HFFc6 (cell line): Measurements from ENCODE around the gene ARHGEF9. TPM values are rescaled to one million over a fixed set of nuclear protein-coding genes. Genes with fewer than 3 reads are reported as not detected.

Experiments
- DNase-seq: peaks from one replicate; pipeline ENCODE4 v3.0.0-alpha.2; 2018
- H3K27ac Mint-ChIP-seq: 2 replicates; pipeline ENCODE4 v1.8.0; 2020; ENCODE audit warnings: mild to moderate bottlenecking, mixed read lengths
- H3K27me3 Mint-ChIP-seq: 2 replicates; pipeline ENCODE4 v1.8.0; 2021; ENCODE audit warnings: mild to moderate bottlenecking, moderate library complexity, mixed read lengths; ENCODE audit not compliant: insufficient read depth
- H3K36me3 Mint-ChIP-seq: 2 replicates; pipeline ENCODE4 v1.8.0; 2021; ENCODE audit warnings: low read depth, mixed read lengths
- H3K4me1 Mint-ChIP-seq: 2 replicates; pipeline ENCODE4 v1.8.0; 2020; ENCODE audit warnings: low read depth, mixed read lengths
- H3K4me3 Mint-ChIP-seq: 2 replicates; pipeline ENCODE4 v1.8.0; 2020; ENCODE audit warnings: mild to moderate bottlenecking, moderate library complexity, mixed read lengths
- H3K9me3 Mint-ChIP-seq: 2 replicates; pipeline ENCODE4 v1.8.0; 2020; ENCODE audit warnings: mild to moderate bottlenecking, mixed read lengths
- total RNA-seq, 6 experiments: library from RNA; stranded (reverse); fragmentation: NEBNext Ultra II Directional; extraction: Animal tissue kit (Norgen Biotek cat#: 25700); gene quantifications; 2 replicates in 1 of 6; 3 replicates in 5 of 6; pipeline ENCODE4 v1.2.3, GENCODE V29; 2021
- TF ChIP-seq, protein P1 (sequence below): fragments of 200-600 bp; sonication (generic); IDR thresholded peaks from 2 replicates; pipeline ENCODE4 v1.5.0; 2021; ENCODE audit warnings: antibody characterized with exemption, mild to moderate bottlenecking

The ARHGEF9 gene
- total RNA-seq, 6 experiments from 2014 or later: 18.8 to 23.0 (median 20.2) TPM

DNA sequence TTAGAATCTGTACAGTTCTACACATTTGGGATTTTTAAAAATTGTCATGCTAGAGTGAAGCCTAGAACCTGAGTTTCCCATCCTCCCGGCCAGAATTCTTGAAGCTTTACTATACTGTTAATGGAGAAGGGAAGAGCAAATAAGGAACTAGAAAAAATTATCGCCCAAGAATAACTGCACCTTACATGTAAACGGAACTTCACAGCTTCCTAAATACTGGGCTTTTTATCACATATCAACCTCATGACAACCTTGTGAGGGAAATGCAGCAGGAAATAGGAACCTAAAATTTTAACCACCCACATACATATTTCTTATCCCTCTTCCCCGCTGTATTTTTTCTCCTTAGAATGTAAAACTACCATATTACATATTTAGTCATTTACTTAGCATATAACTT lies 19.3 kb downstream of the ARHGEF9 start:
- no peak overlapping the region; the same call in 1 of the 2 replicates for H3K27ac Mint-ChIP-seq
- no peak overlapping the region for H3K4me3 Mint-ChIP-seq
- H3K36me3 Mint-ChIP-seq: peaks cover 8% of the 10 kb centered on the region; the same call in 1 of the 2 replicates
- peaks cover 22% of the 10 kb centered on the region for H3K4me1 Mint-ChIP-seq
- TF ChIP-seq, protein P1, sequence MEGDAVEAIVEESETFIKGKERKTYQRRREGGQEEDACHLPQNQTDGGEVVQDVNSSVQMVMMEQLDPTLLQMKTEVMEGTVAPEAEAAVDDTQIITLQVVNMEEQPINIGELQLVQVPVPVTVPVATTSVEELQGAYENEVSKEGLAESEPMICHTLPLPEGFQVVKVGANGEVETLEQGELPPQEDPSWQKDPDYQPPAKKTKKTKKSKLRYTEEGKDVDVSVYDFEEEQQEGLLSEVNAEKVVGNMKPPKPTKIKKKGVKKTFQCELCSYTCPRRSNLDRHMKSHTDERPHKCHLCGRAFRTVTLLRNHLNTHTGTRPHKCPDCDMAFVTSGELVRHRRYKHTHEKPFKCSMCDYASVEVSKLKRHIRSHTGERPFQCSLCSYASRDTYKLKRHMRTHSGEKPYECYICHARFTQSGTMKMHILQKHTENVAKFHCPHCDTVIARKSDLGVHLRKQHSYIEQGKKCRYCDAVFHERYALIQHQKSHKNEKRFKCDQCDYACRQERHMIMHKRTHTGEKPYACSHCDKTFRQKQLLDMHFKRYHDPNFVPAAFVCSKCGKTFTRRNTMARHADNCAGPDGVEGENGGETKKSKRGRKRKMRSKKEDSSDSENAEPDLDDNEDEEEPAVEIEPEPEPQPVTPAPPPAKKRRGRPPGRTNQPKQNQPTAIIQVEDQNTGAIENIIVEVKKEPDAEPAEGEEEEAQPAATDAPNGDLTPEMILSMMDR: no peak
- H3K27me3 Mint-ChIP-seq: no peaks in the 10 kb centered on the region; the same call in 1 of the 2 replicates
- no peak for DNase-seq
- H3K9me3 Mint-ChIP-seq: peaks cover 11% of the 10 kb centered on the region

- H3K36me3 Mint-ChIP-seq: peaks cover 8% of the 10 kb centered on the region; the same call in 1 of the 2 replicates
- H3K4me3 Mint-ChIP-seq: peak overlapping the region; percentile 41
- TF ChIP-seq, protein P1: no peak
- DNase-seq: peak; percentile 2
- H3K27me3 Mint-ChIP-seq: no peaks in the 10 kb centered on the region
- H3K4me1 Mint-ChIP-seq: peaks cover 19% of the 10 kb centered on the region
- peaks cover 9% of the 10 kb centered on the region for H3K9me3 Mint-ChIP-seq
- peak overlapping the region; percentile 65 for H3K27ac Mint-ChIP-seq
These were observed 20.1 kb downstream of the ARHGEF9 start for GRCh38 chrX:63764946-63765345.

DNA sequence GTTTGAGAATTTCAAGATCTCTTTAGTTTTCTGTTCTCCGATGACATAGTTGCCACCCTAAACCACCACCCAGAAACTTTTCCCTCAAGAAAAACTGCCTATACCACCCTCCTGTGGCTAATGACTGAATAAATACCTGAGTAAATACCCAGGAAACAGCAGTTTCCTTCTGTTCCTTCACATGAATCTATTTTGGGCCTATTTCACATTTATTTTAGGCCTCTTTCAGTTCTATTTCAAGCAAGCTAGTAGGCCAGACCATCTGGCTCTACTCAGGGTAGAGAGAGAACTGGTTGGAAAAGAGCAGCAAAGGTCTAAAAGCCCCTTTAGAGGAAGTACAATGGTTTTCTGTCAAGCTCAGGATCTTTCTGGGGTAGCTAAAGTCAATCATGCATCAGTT lies 23.4 kb downstream of the ARHGEF9 start:
- H3K4me3 Mint-ChIP-seq: no peak overlapping the region
- H3K4me1 Mint-ChIP-seq: peaks cover 19% of the 10 kb centered on the region
- TF ChIP-seq, protein P1: no peak
- H3K9me3 Mint-ChIP-seq: no peaks in the 10 kb centered on the region; the same call in 1 of the 2 replicates
- no peak for DNase-seq
- no peaks in the 10 kb centered on the region for H3K36me3 Mint-ChIP-seq
- H3K27me3 Mint-ChIP-seq: peaks cover 4% of the 10 kb centered on the region
- no peak overlapping the region for H3K27ac Mint-ChIP-seq

GRCh38 chrX:63758011-63758410 lies 27.0 kb downstream of the ARHGEF9 start:
- H3K4me3 Mint-ChIP-seq: no peak overlapping the region
- TF ChIP-seq, protein P1: no peak

DNA sequence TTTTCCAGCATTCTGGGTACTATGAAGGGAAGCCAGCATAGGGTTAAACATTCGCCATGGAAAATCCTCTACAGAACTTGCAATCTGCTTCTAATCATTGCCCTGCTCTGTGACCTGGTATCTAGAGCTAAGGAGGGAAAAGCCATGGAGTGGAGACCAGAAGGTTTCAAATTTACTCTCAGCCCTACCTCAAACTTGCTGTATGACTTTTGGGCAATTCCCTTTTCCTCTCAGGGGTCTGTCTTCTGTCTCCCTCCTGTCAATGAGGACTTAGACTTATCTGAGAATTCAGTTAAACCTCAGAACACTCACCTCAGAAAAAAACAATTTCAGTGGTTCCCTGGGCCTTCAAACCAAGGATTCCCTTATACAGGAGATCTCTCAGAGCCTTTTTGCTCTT lies 29.1 kb downstream of the ARHGEF9 start:
- TF ChIP-seq, protein P1: no peak
- H3K27me3 Mint-ChIP-seq: peaks cover 6% of the 10 kb centered on the region
- no peak for DNase-seq
- peaks cover 27% of the 10 kb centered on the region for H3K4me1 Mint-ChIP-seq
- no peaks in the 10 kb centered on the region for H3K9me3 Mint-ChIP-seq
- peak overlapping the region; percentile 98 for H3K4me3 Mint-ChIP-seq
- H3K36me3 Mint-ChIP-seq: no peaks in the 10 kb centered on the region
- H3K27ac Mint-ChIP-seq: no peak overlapping the region

More at GRCh38 chrX:63758011-63758410, 27.0 kb downstream of the ARHGEF9 start:
- H3K27ac Mint-ChIP-seq: no peak overlapping the region
- no peaks in the 10 kb centered on the region for H3K9me3 Mint-ChIP-seq
- peaks cover 16% of the 10 kb centered on the region for H3K4me1 Mint-ChIP-seq
- no peaks in the 10 kb centered on the region for H3K36me3 Mint-ChIP-seq
- no peak for DNase-seq
- H3K27me3 Mint-ChIP-seq: peaks cover 6% of the 10 kb centered on the region
